DMS 273 treated with DMSO at 0.1 percent for 48 hours (cell line): Measurements from ENCODE around the gene ARHGAP19.

Source experiments
- DNase-seq: peaks from one replicate; lab custom pipeline; 2025; lab: John Stamatoyannopoulos, UW

Gene ARHGAP19

GRCh38 chr10:97292097-97292861 lies at the start of gene ARHGAP19:
Gene ARHGAP19 (minus strand): TSS chr10:97292637. CDS start chr10:97292627, 10 bp downstream.
- peak; percentile 96 for DNase-seq

GRCh38 chr10:97341416-97341815 lies 49.0 kb upstream of the ARHGAP19 start:
- DNase-seq = no peak

- DNase-seq = no peak
These were observed 45.6 kb upstream of the ARHGAP19 start for GRCh38 chr10:97338041-97338440.

- no peak for DNase-seq
These were observed 44.8 kb upstream of the ARHGAP19 start for GRCh38 chr10:97336942-97337831.

- DNase-seq = no peak
These were observed 44.0 kb upstream of the ARHGAP19 start for GRCh38 chr10:97336446-97336845.

- no peak for DNase-seq
These were observed 43.6 kb upstream of the ARHGAP19 start for GRCh38 chr10:97336006-97336405.

- DNase-seq = no peak
These were observed 42.8 kb upstream of the ARHGAP19 start for GRCh38 chr10:97335188-97335619.

GRCh38 chr10:97334370-97335175 lies 42.1 kb upstream of the ARHGAP19 start, which contains the start of gene FRAT2:
Gene FRAT2 (minus strand): TSS chr10:97334729. CDS start chr10:97334572, 157 bp downstream.
- DNase-seq = peak; percentile 69

GRCh38 chr10:97333601-97334369 lies 41.3 kb upstream of the ARHGAP19 start:
- peak; percentile 10 for DNase-seq

GRCh38 chr10:97333351-97333600 lies 40.8 kb upstream of the ARHGAP19 start:
- DNase-seq = no peak

GRCh38 chr10:97332591-97333350 lies 40.3 kb upstream of the ARHGAP19 start:
- no peak for DNase-seq

GRCh38 chr10:97331153-97331703 lies 38.8 kb upstream of the ARHGAP19 start:
- DNase-seq = no peak

GRCh38 chr10:97329766-97330165 lies 37.3 kb upstream of the ARHGAP19 start:
- no peak for DNase-seq

- no peak for DNase-seq
These were observed 36.4 kb upstream of the ARHGAP19 start for GRCh38 chr10:97328646-97329453.

- no peak for DNase-seq
These were observed 35.2 kb upstream of the ARHGAP19 start for GRCh38 chr10:97327348-97328294.

- no peak for DNase-seq
These were observed 33.3 kb upstream of the ARHGAP19 start for GRCh38 chr10:97325754-97326153.

GRCh38 chr10:97323501-97323900 lies 31.1 kb upstream of the ARHGAP19 start:
- no peak for DNase-seq

- no peak for DNase-seq
These were observed 29.4 kb upstream of the ARHGAP19 start for GRCh38 chr10:97321804-97322190.
